K562 (cell line): ENCODE results near the gene IFT27. TPM values are rescaled to one million over a fixed set of nuclear protein-coding genes. Genes with fewer than 3 reads are reported as not detected.

ENCODE experiments used
- ATAC-seq: fragments of 200-7000 bp; cut with Tn5 transposase; 3 replicates; pipeline ENCODE4 v1.9.1; 2020; ENCODE audit warnings: moderate library complexity
- BruUV-seq: library from RNA; stranded (reverse); fragments of 400-500 nt; replicated peaks from 2 replicates; lab custom pipeline; 2021; lab: Mats Ljungman, UMichigan
- CTCF ChIA-PET: fragments of 300-600 bp; formaldehyde crosslinking; extraction: SDS; loops from one replicate; lab custom pipeline; 2021; ENCODE audit warnings: low intra/inter-chr PET ratio; lab: Yijun Ruan, JAX
- POLR2A ChIA-PET: fragments of 300-600, 350-650 bp; sonication (Branson Sonifier 250); formaldehyde crosslinking; extraction: SDS; loops from one replicate; lab custom pipeline; 2021; ENCODE audit warnings: antibody characterized with exemption, inconsistent platforms; lab: Yijun Ruan, JAX
- DNase-seq, 4 experiments: peaks; one replicate each; pipeline versions ENCODE4 v3.0.0 to v3.0.0-alpha.2; 2011 to 2018; ENCODE audit warnings: low spot score in 3 of 4, mixed read lengths in 3 of 4; ENCODE audit errors: extremely low read depth in 1 of 4
- FAIRE-seq: peaks from 2 replicates; lab custom pipeline; 2011; peaks lifted over from hg19 to GRCh38; lab: Jason Lieb, UNC
- H2AFZ ChIP-seq: 2 replicates; pipeline ENCODE4 v1.6.0; 2011; ENCODE audit warnings: low read depth, low read length, control low read depth, inconsistent platforms
- H3K27ac ChIP-seq: fragments of 200-600 bp; 3 replicates; pipeline ENCODE4 v1.8.0; 2011; ENCODE audit warnings: low read depth, mild to moderate bottlenecking, control low read depth, inconsistent platforms, low read length, moderate library complexity, mixed read lengths; ENCODE audit errors: extremely low read depth
- H3K27me3 ChIP-seq, 2 experiments: fragments of 300-600 bp in 1 of 2; 2 replicates in 1 of 2; 3 replicates in 1 of 2; pipeline versions ENCODE4 v1.6.0 to v1.8.0; 2011; ENCODE audit warnings: inconsistent platforms in 2 of 2, low read length in 2 of 2, mild to moderate bottlenecking in 1 of 2, mixed read lengths in 1 of 2, moderate library complexity in 1 of 2; ENCODE audit not compliant: control insufficient read depth in 2 of 2, insufficient read depth in 2 of 2
- H3K36me3 ChIP-seq: fragments of 300-600 bp; 3 replicates; pipeline ENCODE4 v1.8.0; 2011; ENCODE audit warnings: mild to moderate bottlenecking, low read length, inconsistent platforms; ENCODE audit not compliant: control insufficient read depth, insufficient read depth
- H3K4me1 ChIP-seq, 2 experiments: fragments of 200-600 bp in 1 of 2; replicated peaks in 1 of 2; 2 replicates in 1 of 2; 3 replicates in 1 of 2; pipeline versions ENCODE4 v1.5.1 to v1.8.0; 2011; ENCODE audit warnings: inconsistent platforms in 2 of 2, low read length in 2 of 2, mild to moderate bottlenecking in 1 of 2, mixed read lengths in 1 of 2, moderate library complexity in 1 of 2; ENCODE audit not compliant: control insufficient read depth in 2 of 2, insufficient read depth in 2 of 2
- H3K4me2 ChIP-seq: 2 replicates; pipeline ENCODE4 v1.6.1; 2011; ENCODE audit warnings: low read length, control low read depth, inconsistent platforms, mixed read lengths; ENCODE audit not compliant: insufficient read depth
- H3K4me3 ChIP-seq: fragments of 200-600 bp; sonication (generic), shearing (Covaris generic); 2 replicates; pipeline ENCODE4 v1.5.1; 2016; ENCODE audit warnings: control low read depth, inconsistent platforms
- H3K79me2 ChIP-seq: fragments of 200-600 bp; 3 replicates; pipeline ENCODE4 v1.8.0; 2011; ENCODE audit warnings: low read length, inconsistent platforms; ENCODE audit not compliant: control insufficient read depth, insufficient read depth
- H3K9ac ChIP-seq, 2 experiments: 2 replicates each; pipeline versions ENCODE4 v1.6.0 to v1.6.1; 2011; ENCODE audit warnings: low read depth in 2 of 2, low read length in 2 of 2, control low read depth in 1 of 2, inconsistent platforms in 1 of 2, mild to moderate bottlenecking in 1 of 2, mixed read lengths in 1 of 2; ENCODE audit not compliant: insufficient read depth in 1 of 2
- H3K9me1 ChIP-seq: one replicate; pipeline ENCODE4 v1.6.0; 2011; ENCODE audit warnings: inconsistent platforms, mild to moderate bottlenecking, low read length, moderate library complexity; ENCODE audit not compliant: control insufficient read depth, insufficient read depth
- H3K9me3 ChIP-seq: replicated peaks from 2 replicates; pipeline ENCODE4 v1.5.1; 2011; ENCODE audit warnings: low read depth, low read length, inconsistent platforms; ENCODE audit not compliant: control insufficient read depth, insufficient read depth
- H4K20me1 ChIP-seq: replicated peaks from 2 replicates; pipeline ENCODE4 v1.6.1; 2011; ENCODE audit warnings: low read length, inconsistent platforms, mixed read lengths; ENCODE audit not compliant: control insufficient read depth, insufficient read depth
- CBFB ChIP-seq: sonication (generic); formaldehyde crosslinking; IDR thresholded peaks from 2 replicates; pipeline ENCODE4 v1.4.0; 2020; ENCODE audit warnings: mild to moderate bottlenecking, missing genetic modification reagents
- CREB1 ChIP-seq, 2 experiments: sonication (generic) in 1 of 2; formaldehyde crosslinking in 1 of 2; IDR thresholded peaks; 2 replicates each; pipeline versions ENCODE4 v1.6.1 to v1.8.0; 2012 to 2022; ENCODE audit warnings: inconsistent platforms in 1 of 2, mild to moderate bottlenecking in 1 of 2, missing genetic modification reagents in 1 of 2, moderate library complexity in 1 of 2
- NBN ChIP-seq: fragments of 450-650 bp; IDR thresholded peaks from 2 replicates; pipeline ENCODE4 v1.6.1; 2016; ENCODE audit warnings: low read depth, mild to moderate bottlenecking
- NFE2 ChIP-seq: IDR thresholded peaks from 2 replicates; pipeline ENCODE4 v1.6.1; 2014; ENCODE audit warnings: antibody characterized with exemption, low read depth
- TBL1XR1 ChIP-seq, 2 experiments: IDR thresholded peaks; 2 replicates each; pipeline ENCODE4 v1.6.1; 2012; ENCODE audit warnings: improper control_type of control experiment in 2 of 2, low read length in 2 of 2, mild to moderate bottlenecking in 1 of 2
- ZNF316 ChIP-seq: fragments of 450-650 bp; IDR thresholded peaks from 2 replicates; pipeline ENCODE4 v1.6.1; 2016
- ZNF436 ChIP-seq: fragments of 250-450, 450-650 bp; sonication (Bioruptor Pico); formaldehyde crosslinking; IDR thresholded peaks from 2 replicates; pipeline ENCODE4 v1.7.0; 2020; ENCODE audit warnings: mild to moderate bottlenecking
- WGBS: fragments of 100-300 bp; shearing (Covaris generic); methylation state at CpG from one replicate; pipeline ENCODE4 v1.1.6; 2016; ENCODE audit warnings: low coverage, mixed read lengths; ENCODE audit not compliant: insufficient coverage; ENCODE audit errors: missing lambda C conversion rate; 5-methylcytosine and 5-hydroxymethylcytosine counted together
- in situ Hi-C: fragments of 300-500 bp; cut with MboI; formaldehyde crosslinking; loops from 4 replicates; pipeline ENCODE4 v1.15.0; 2018; ENCODE audit warnings: inconsistent platforms, mixed read lengths
- intact Hi-C: fragments of 100-400 bp; cut with micrococcal nuclease; formaldehyde crosslinking; loops from 2 replicates; pipeline ENCODE4 v1.14.2; 2022
- polyA plus RNA-seq, 8 experiments: library from polyadenylated mRNA; depleted of rRNA in 4 of 8; stranded (reverse) in 5 of 8; unstranded in 3 of 8; fragments of >200 nt; fragmentation: Nextera tagmentation in 2 of 8; fragmentation: Illumina TruSeq in 1 of 8; extraction: Ambion mirVana in 2 of 8; extraction: Trizol in 1 of 8; gene quantifications; 2 replicates each; pipeline versions ENCODE4 v1.2.1 to v1.2.3, GENCODE V29; 2011 to 2014; ENCODE audit warnings: inconsistent platforms in 1 of 8, missing spikeins in 1 of 8
- total RNA-seq, 7 experiments: library from RNA; depleted of rRNA in 6 of 7; stranded (reverse); fragments of >200 nt in 6 of 7; fragmentation: Illumina TruSeq in 2 of 7; extraction: Trizol in 2 of 7; gene quantifications; 2 replicates each; pipeline versions ENCODE4 v1.2.1 to v1.2.3, GENCODE V29; 2011 to 2021; ENCODE audit warnings: low replicate concordance in 1 of 7

Gene IFT27
- total and polyA plus RNA-seq, 9 of the 15 experiments (the other 6 are each of a cell fraction or from before 2014, with no cell fraction given): 0.01 to 1.4 (median 0.14) TPM; not detected in 1

DNA sequence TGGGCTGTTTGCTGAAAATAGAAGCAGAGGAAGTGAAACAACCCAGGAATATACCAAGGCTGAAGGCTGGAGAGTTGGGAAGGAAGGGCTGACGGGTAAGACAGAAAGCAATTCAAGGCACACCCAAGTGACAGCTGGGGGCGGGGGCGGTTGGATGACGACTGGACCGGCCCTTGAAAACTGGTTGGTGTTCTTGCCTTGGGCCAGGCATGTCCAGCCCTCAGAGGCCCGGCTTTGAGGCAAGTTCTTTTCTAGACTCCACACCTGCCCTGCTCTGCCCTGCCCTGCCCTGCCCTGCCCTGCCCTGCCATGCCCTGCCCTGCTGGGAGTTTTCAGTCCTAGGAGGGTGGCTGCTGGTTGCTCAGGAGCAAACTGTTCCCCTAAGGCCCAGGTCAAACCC is 38.1 kb downstream of the IFT27 start:
- TF ChIP-seq TBL1XR1 (IDR thresholded peaks at IDR 0.05; ENCODE audit: low read length in 2 of 2): no peak
- TF ChIP-seq ZNF436 (CRISPR knock-in tag): no peak
- TF ChIP-seq NBN: no peak
- no peak for TF ChIP-seq NFE2
- no peak for TF ChIP-seq CBFB (CRISPR knock-in tag)
- TF ChIP-seq, all 486 proteins: peak for 0
- FAIRE-seq: no peak
- BruUV-seq: no TSS peak
- Histone ChIP-seq H3K27ac (no peak overlapping the region), H3K9me3 (no peaks in the 10 kb centered on the region), H4K20me1 (no peaks in the 10 kb centered on the region), H3K79me2 (no peaks in the 10 kb centered on the region), H3K27me3 (peaks cover 0 to 5% of the 10 kb centered on the region in 2 experiments; a peak in 2 of 5 replicates), H3K36me3 (no peaks in the 10 kb centered on the region), H3K4me2 (no peak overlapping the region), H3K9me1 (no peaks in the 10 kb centered on the region), H3K4me1 (no peaks in the 10 kb centered on the region), H2AFZ (no peak overlapping the region), H3K9ac (no peak overlapping the region), H3K4me3 (no peak overlapping the region)
- DNase-seq: no peak
- WGBS: 0% methylated on average over 3 of the region's 6 CpGs
- in situ Hi-C loops (no loop called here), intact Hi-C loops (no loop called here)
- no peak for ATAC-seq
- ChIA-PET CTCF (no interaction called here), POLR2A (no interaction called here)

DNA sequence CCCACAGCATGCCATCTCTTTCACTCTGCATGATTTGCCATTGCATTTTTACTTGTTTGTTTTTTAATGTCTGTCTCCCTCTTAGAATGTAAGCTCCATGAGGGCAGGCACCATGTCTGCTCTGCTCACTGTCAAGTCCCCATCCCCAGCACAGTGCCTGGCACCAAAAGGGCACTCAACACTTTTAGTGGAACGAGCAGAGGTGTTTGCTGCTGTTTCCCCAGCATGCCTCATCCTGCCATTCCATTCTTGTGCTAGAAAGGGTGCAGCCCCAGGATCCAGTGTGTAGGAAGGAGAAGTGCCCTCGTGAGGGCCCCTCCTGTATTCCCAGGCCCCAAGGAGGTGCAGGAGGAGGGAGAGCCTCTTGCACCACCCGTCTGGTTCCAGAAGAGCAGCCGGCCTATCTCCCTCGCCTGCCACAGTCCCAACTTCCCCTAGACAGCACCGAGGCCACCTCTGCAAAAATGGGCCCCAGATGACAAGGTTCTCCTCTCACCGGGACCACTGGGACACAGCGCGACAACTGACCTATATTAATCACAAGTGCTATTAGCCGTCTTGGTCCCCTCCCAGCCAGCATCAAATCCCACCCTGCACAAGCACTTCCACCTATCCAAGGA is 39.1 kb downstream of the IFT27 start:
- H2AFZ ChIP-seq: no peak overlapping the region
- BruUV-seq: no TSS peak
- no peaks in the 10 kb centered on the region for H3K79me2 ChIP-seq
- no peaks in the 10 kb centered on the region for H4K20me1 ChIP-seq
- FAIRE-seq (no peak), DNase-seq (no peak), ATAC-seq (no peak)
- in situ Hi-C loops (no loop called here), intact Hi-C loops (no loop called here)
- H3K27me3 ChIP-seq: peaks cover 0 to 5% of the 10 kb centered on the region in 2 experiments; a peak in 2 of 5 replicates
- H3K4me3 ChIP-seq: no peak overlapping the region
- H3K9me3 ChIP-seq: no peaks in the 10 kb centered on the region
- TF ChIP-seq ZNF316: peak; percentile 28; the same call in 1 of the 2 replicates
- TF ChIP-seq CREB1 (IDR thresholded peaks at IDR 0.05): no peak
- no peak for TF ChIP-seq CREB1 (CRISPR knock-in tag; IDR thresholded peaks at IDR 0.05)
- no peak overlapping the region for H3K4me2 ChIP-seq
- no peaks in the 10 kb centered on the region for H3K9me1 ChIP-seq
- 2% methylated on average over 9 of the region's 10 CpGs for WGBS
- no peak overlapping the region for H3K27ac ChIP-seq
- no peaks in the 10 kb centered on the region for H3K4me1 ChIP-seq
- no peak overlapping the region for H3K9ac ChIP-seq
- ChIA-PET POLR2A (no interaction called here), CTCF (no interaction called here)
- no peaks in the 10 kb centered on the region for H3K36me3 ChIP-seq
